Activated CD8-positive, alpha-beta T cell treated with anti-CD3 and anti-CD28 coated beads, Interleukin-2, amount 10 ng/mL, durations not matched to agents 7 days and 5 days (primary cell): ENCODE data around the gene WARS2. TPM values are rescaled to one million over a fixed set of nuclear protein-coding genes. Genes with fewer than 3 reads are reported as not detected.

Experiments
- ATAC-seq: fragments of 150-1000 bp; cut with Tn5 transposase; one replicate; pipeline ENCODE4 v1.10.0; 2021; ENCODE audit warnings: moderate library complexity
- CTCF ChIA-PET: fragments of 350-600 bp; sonication (Branson Sonifier 250); formaldehyde crosslinking; loops from one replicate; lab custom pipeline; 2021; ENCODE audit warnings: antibody characterized with exemption; lab: Charles Lee
- POLR2A ChIA-PET: fragments of 350-600 bp; sonication (Branson Sonifier 250); formaldehyde crosslinking; loops from one replicate; lab custom pipeline; 2021; ENCODE audit warnings: antibody characterized with exemption; lab: Charles Lee
- DNase-seq: peaks from one replicate; pipeline ENCODE4 v3.0.0-alpha.2; 2020
- H3K27ac Mint-ChIP-seq: one replicate; pipeline ENCODE4 v1.8.0; 2021; ENCODE audit warnings: mild to moderate bottlenecking, mixed read lengths
- H3K27me3 Mint-ChIP-seq: one replicate; pipeline ENCODE4 v1.8.0; 2021; ENCODE audit warnings: low read depth, mixed read lengths
- H3K36me3 Mint-ChIP-seq: one replicate; pipeline ENCODE4 v1.8.0; 2021; ENCODE audit warnings: low read depth, mixed read lengths
- H3K4me1 Mint-ChIP-seq: one replicate; pipeline ENCODE4 v1.8.0; 2021; ENCODE audit warnings: low read depth, mixed read lengths
- H3K4me3 Mint-ChIP-seq: one replicate; pipeline ENCODE4 v1.8.0; 2021; ENCODE audit warnings: mild to moderate bottlenecking, mixed read lengths
- H3K9me3 Mint-ChIP-seq: one replicate; pipeline ENCODE4 v1.8.0; 2022; ENCODE audit warnings: mixed read lengths; ENCODE audit not compliant: insufficient read depth
- total RNA-seq, 2 experiments: library from RNA; stranded (reverse); gene quantifications; one replicate each; pipeline ENCODE4 v1.2.3, GENCODE V29; 2021

WARS2 gene
- total RNA-seq, 2 experiments from 2014 or later, result 13.5 to 17.7 TPM

DNA sequence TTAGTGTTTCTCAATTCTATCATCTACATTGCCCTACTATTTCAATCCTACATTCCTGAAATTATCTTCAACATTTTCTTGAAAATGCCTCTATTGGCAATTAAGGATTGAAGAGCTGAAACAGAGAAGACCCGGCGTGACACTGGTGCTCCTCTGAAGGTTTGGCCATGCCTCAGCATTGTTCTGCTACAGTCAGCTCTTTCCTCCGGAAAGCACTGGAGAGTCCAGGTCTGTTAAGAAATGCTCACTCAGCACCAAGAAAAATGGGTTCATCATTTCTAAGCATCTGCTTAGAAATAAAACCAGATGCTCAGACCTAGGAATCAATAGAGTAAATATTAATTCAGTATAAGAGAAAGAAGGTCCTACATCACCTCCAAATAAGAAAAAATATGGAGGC, 58.8 kb downstream of the WARS2 start:
- CTCF ChIA-PET, result no interaction called here

DNA sequence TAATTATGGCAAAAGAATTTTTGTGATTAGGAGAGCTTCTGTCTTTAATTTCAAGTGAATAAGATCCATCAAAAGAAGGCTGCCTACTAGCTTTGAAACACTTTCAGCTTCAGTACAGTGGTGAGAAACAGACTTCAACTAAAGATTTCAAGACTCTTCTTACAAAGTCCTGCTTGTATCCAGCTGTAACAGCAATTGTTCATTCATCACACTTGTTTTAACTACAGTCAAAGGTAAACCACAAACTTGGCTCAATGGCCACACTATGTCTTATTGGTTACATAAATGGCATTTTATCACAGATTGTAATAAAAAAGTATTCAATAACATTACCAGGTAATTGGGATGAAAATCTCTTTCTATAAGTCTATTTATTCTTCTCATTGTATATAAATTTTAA, 59.2 kb downstream of the WARS2 start:
- Mint-ChIP-seq H3K4me1 (no peaks in the 10 kb centered on the region), H3K27me3 (no peaks in the 10 kb centered on the region), H3K27ac (no peak overlapping the region), H3K4me3 (no peak overlapping the region), H3K9me3 (peaks cover 17% of the 10 kb centered on the region), H3K36me3 (no peaks in the 10 kb centered on the region)
- CTCF ChIA-PET, result no interaction called here
- DNase-seq, result no peak
- POLR2A ChIA-PET, result no interaction called here
- no peak for ATAC-seq

More for the DNA sequence above, 58.8 kb downstream of the WARS2 start:
- Mint-ChIP-seq H3K4me3 (no peak overlapping the region), H3K9me3 (peaks cover 17% of the 10 kb centered on the region), H3K36me3 (no peaks in the 10 kb centered on the region), H3K27me3 (no peaks in the 10 kb centered on the region), H3K27ac (no peak overlapping the region), H3K4me1 (no peaks in the 10 kb centered on the region)
- no peak for DNase-seq
- POLR2A ChIA-PET, result no interaction called here
- ATAC-seq, result no peak

DNA sequence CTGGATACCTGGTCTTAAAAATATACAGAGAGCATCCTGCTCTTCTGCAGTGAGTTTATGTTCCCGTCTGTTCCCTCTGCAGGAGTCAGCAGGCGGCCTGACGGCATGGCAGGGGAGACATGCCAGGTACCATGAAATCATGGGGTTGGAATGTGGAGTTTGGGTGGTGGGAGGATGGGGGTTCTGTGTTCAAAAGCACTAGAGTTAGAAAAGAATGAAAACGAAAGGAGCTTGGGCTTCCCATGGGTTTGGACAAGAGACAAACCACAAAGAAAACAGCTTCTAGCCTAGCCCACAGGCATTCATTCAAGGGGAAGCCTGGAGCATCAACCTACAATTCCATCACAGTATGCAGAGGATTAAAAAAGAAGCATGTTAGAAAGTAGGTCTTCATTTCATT, 59.9 kb downstream of the WARS2 start:
- H3K4me1 Mint-ChIP-seq, result no peaks in the 10 kb centered on the region
- no peak overlapping the region for H3K4me3 Mint-ChIP-seq
- CTCF ChIA-PET, result no interaction called here

DNA sequence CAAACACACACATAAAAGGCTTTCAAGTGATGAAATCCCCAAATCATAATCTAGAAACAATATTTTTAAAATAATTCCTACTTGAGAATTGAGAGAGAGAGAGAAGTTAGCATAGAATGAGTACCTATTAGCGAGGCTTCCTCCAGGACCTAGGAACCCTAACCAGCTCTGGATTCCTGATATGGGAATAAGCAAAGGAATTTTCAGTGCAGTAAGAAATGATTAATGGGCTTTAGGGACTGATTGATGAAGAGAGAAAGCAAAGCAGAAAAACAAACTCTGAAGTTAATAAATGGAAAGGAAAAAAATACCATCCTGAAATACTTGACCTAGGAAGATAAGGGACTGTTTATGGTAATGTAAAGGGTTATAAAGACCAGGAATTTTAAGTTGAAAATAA, 60.6 kb downstream of the WARS2 start:
- no peaks in the 10 kb centered on the region for H3K27me3 Mint-ChIP-seq
- no peaks in the 10 kb centered on the region for H3K4me1 Mint-ChIP-seq
- peaks cover 5% of the 10 kb centered on the region for H3K36me3 Mint-ChIP-seq
- DNase-seq (no peak), ATAC-seq (no peak)
- ChIA-PET POLR2A (no interaction called here), CTCF (no interaction called here)
- H3K27ac Mint-ChIP-seq, result no peak overlapping the region
- H3K4me3 Mint-ChIP-seq, result no peak overlapping the region
- H3K9me3 Mint-ChIP-seq, result peaks cover 10% of the 10 kb centered on the region

More for the DNA sequence above, 59.9 kb downstream of the WARS2 start:
- DNase-seq, result no peak
- no peak for ATAC-seq
- Mint-ChIP-seq H3K36me3 (peaks cover 5% of the 10 kb centered on the region), H3K9me3 (peaks cover 16% of the 10 kb centered on the region), H3K27me3 (no peaks in the 10 kb centered on the region), H3K27ac (no peak overlapping the region)
- POLR2A ChIA-PET, result no interaction called here

DNA sequence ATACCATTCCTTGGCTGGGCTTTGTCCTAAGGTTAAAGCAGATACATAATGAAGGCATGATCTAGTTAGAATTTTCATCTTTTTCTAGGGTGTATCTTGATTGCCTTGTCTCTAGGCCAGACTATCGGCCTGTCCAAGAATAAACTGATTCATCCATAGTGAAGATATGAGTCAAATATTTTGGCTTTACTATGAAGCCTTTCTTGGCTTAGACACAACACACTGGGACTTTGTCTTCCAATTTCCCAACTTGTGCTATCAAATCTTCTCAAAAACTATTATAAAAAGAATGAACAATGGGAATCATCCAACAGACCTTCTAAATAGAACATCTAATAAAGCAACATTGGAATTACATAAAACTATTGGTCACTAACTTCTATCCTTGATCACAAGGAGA, 64.8 kb downstream of the WARS2 start:
- H3K36me3 Mint-ChIP-seq, result peaks cover 12% of the 10 kb centered on the region
- no peaks in the 10 kb centered on the region for H3K27me3 Mint-ChIP-seq
- ATAC-seq, result no peak
- POLR2A ChIA-PET, result no interaction called here
- no peak overlapping the region for H3K4me3 Mint-ChIP-seq
- peaks cover 13% of the 10 kb centered on the region for H3K9me3 Mint-ChIP-seq
- H3K27ac Mint-ChIP-seq, result no peak overlapping the region
- no peaks in the 10 kb centered on the region for H3K4me1 Mint-ChIP-seq
- CTCF ChIA-PET, result no interaction called here
- no peak for DNase-seq

DNA sequence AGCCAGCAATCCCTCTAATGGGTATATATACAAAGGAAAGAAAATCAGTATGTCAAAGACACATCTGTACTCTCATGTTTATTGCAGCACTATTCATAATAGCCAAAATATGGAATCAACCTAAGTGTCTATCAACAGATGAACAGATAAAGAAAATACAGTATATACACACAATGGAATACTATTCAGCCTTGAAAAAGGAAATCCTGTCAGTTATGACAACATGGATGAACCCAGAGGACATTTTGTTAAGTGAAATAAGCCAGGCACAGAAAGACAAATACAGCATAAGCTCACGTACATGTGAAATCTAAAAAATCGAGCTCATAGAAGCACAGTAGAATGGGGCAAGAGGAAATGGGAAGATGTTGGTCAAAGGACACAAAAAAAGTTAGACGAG, 69.1 kb downstream of the WARS2 start:
- ChIA-PET POLR2A (no interaction called here), CTCF (no interaction called here)
- Mint-ChIP-seq H3K4me3 (no peak overlapping the region), H3K27me3 (no peaks in the 10 kb centered on the region), H3K27ac (no peak overlapping the region), H3K36me3 (peaks cover 12% of the 10 kb centered on the region), H3K4me1 (peaks cover 5% of the 10 kb centered on the region), H3K9me3 (peaks cover 3% of the 10 kb centered on the region)
- DNase-seq, result no peak
- no peak for ATAC-seq

DNA sequence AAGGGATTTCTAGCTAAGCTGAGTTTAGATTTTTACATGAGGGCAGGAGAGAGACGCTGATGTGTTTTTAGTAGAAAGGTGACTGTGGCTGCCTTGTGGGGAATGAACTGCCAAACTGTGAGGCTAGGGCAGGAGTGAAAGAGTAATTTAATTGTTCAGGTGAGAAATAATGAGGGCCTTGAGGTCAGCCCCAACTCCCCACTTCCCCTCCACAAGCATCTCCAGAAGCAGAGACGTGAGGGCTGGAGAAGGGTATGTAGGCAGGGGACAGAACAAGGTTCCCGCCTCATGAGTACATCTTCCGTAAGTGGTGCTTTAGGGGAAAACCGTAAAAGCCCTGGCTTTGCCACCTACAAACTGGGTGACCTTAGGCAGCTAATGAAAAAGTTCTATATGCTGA, 70.8 kb downstream of the WARS2 start:
- Mint-ChIP-seq H3K9me3 (peaks cover 3% of the 10 kb centered on the region), H3K4me3 (no peak overlapping the region), H3K27ac (no peak overlapping the region), H3K4me1 (peaks cover 5% of the 10 kb centered on the region), H3K27me3 (no peaks in the 10 kb centered on the region), H3K36me3 (peaks cover 6% of the 10 kb centered on the region)
- DNase-seq, result no peak
- ATAC-seq, result no peak
- POLR2A ChIA-PET, result no interaction called here
- CTCF ChIA-PET, result no interaction called here

DNA sequence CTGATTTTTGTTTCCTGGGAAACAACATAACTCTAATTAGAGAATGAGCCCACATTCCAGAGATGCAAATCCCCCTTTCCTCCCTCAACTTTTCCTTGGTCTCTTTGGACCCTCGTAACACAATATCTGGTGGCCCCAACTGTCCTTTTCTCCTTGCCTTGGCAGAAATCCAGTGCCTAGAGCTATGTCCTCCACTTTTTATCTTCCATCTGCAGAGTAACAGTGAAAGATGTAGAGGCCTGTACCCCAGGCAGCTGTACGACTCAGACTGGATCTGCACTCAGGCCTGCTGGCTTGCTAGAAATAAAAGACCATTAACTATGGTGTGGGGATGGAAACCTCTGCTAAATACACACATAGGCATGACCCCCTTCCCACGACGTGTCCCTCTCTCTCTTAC, 72.0 kb downstream of the WARS2 start:
- H3K27me3 Mint-ChIP-seq, result no peaks in the 10 kb centered on the region
- ChIA-PET CTCF (no interaction called here), POLR2A (no interaction called here)
- peaks cover 3% of the 10 kb centered on the region for H3K9me3 Mint-ChIP-seq
- peaks cover 5% of the 10 kb centered on the region for H3K4me1 Mint-ChIP-seq
- ATAC-seq, result no peak
- H3K27ac Mint-ChIP-seq, result no peak overlapping the region
- DNase-seq, result no peak
- no peak overlapping the region for H3K4me3 Mint-ChIP-seq
- peaks cover 7% of the 10 kb centered on the region for H3K36me3 Mint-ChIP-seq

DNA sequence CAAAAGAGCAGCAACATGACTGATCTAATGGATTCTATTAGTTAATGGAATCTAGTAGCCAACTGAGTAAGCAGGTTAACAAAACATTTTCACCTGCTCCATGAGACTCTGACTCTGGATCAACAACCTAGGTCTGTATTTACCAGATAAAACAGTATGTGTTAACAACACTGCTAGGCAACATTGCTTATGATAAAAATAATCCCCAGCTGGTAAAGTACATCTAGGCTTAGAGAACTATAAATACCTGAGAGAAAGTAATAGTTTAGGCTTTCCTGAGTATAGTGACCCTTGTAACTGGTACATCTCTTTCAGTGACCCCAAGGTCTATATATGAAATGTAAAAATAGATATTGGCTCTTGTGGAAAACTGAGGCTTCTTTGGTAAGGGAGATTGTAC, 78.8 kb downstream of the WARS2 start:
- POLR2A ChIA-PET, result no interaction called here
- Mint-ChIP-seq H3K27me3 (no peaks in the 10 kb centered on the region), H3K27ac (no peak overlapping the region), H3K36me3 (peaks cover 2% of the 10 kb centered on the region), H3K9me3 (no peaks in the 10 kb centered on the region), H3K4me1 (no peaks in the 10 kb centered on the region), H3K4me3 (no peak overlapping the region)
- CTCF ChIA-PET, result no interaction called here
- ATAC-seq (no peak), DNase-seq (no peak)

DNA sequence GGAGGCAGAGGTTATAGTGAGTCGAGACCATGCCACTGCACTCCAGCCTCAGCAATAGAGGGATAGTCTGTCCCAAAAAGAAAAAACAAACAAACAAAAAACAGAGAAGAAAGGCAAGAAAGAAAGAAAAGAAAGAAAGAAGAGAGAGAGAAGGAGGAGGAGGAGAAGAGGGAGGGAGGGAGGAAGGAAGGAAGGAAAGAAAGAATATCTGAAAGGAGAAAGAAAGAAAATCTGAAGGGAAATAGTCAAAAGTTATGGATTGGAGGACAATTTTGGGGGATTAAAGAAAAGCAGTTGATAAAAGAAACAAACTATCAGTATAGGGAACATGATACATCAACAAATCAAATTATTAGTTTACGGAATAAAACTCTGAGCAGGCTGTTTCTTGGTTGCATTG, 84.9 kb downstream of the WARS2 start:
- ATAC-seq (no peak), DNase-seq (no peak)
- no peaks in the 10 kb centered on the region for H3K9me3 Mint-ChIP-seq
- CTCF ChIA-PET, result no interaction called here
- H3K4me1 Mint-ChIP-seq, result no peaks in the 10 kb centered on the region
- H3K27me3 Mint-ChIP-seq, result no peaks in the 10 kb centered on the region
- no peak overlapping the region for H3K4me3 Mint-ChIP-seq
- no peaks in the 10 kb centered on the region for H3K36me3 Mint-ChIP-seq
- no peak overlapping the region for H3K27ac Mint-ChIP-seq
- POLR2A ChIA-PET, result no interaction called here

DNA sequence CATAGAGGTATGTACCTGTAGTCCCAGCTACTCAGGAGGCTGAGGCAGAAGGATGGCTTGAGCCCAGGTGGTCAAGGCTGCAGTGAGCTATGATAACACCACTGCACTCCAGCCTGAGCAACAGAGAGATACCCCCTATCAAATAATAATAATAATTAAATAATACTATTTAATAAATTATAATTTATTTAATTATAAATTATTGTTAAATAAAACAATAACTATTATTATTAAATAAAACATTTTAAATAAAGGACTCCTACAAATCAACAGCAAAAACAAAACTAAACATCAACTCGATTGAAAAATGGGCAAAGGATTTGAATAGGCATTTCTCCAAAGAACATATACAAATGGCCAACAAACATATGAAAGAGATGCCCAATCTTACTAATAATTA, 86.5 kb downstream of the WARS2 start:
- Mint-ChIP-seq H3K9me3 (no peaks in the 10 kb centered on the region), H3K27me3 (no peaks in the 10 kb centered on the region), H3K27ac (no peak overlapping the region), H3K4me1 (no peaks in the 10 kb centered on the region), H3K36me3 (no peaks in the 10 kb centered on the region), H3K4me3 (no peak overlapping the region)
- DNase-seq (no peak), ATAC-seq (no peak)
- ChIA-PET CTCF (interaction anchor here (1.2 kb wide), 1 partner anchor 14 kb away, joined by 3 read pairs; no protein-coding TSS in a partner anchor), POLR2A (no interaction called here)

DNA sequence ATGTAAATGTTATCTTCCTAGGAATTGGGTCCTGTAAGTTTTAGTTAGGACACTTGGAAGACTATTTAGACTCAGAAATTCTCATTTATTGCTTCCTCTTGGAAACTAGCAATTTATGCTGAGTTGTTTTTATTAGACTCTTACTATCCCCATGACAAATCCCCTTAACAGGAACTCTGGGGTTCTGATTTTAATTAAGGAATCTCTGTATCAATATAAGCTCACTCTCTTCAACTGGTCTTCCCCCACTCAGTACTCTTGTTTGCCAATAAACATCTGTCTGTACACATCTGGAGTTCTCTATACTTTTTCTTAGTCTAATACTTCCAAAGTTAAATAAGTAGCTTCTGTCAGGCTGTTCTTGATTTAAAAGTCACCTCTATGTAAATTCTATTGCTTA, 88.2 kb downstream of the WARS2 start:
- Mint-ChIP-seq H3K27me3 (no peaks in the 10 kb centered on the region), H3K36me3 (no peaks in the 10 kb centered on the region), H3K4me3 (no peak overlapping the region), H3K9me3 (no peaks in the 10 kb centered on the region), H3K4me1 (no peaks in the 10 kb centered on the region), H3K27ac (no peak overlapping the region)
- CTCF ChIA-PET, result no interaction called here
- DNase-seq, result no peak
- no peak for ATAC-seq
- POLR2A ChIA-PET, result no interaction called here

DNA sequence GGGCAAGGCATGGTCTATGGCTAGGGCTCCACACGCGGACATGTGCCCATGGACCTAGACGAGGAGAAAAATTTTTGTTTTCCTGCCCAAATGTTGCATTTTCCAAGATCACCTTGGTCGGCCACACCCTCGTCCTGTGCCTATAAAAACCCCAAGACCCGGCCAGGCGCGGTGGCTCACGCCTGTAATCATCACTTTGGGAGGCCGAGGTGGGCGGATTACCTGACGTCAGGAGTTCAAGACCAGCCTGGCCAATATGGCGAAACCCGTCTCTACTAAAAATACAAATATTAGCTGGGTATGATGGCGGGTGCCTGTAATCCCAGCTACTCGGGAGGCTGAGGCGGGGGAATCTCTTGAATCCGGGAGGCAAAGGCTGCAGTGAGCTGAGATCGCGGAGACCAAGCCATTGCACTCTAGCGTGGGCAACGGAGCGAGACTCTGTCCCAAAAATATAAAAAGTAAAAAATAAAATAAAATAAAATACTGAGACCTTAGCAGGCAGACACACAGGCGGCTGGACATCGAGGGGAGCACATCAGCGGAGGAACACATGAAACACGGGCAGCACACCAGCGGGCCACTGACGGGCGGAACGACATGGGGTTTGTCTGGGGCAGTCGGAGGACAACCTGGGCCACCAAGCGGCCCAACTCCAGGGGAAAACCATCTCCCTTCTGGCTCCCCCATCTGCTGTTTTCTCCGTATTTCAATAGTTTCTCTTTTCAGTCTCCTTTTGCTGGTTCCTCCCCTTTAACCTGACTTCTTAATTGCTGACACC, 91.6 kb downstream of the WARS2 start:
- H3K4me1 Mint-ChIP-seq, result no peaks in the 10 kb centered on the region
- no peaks in the 10 kb centered on the region for H3K36me3 Mint-ChIP-seq
- H3K27me3 Mint-ChIP-seq, result no peaks in the 10 kb centered on the region
- no peak overlapping the region for H3K4me3 Mint-ChIP-seq
- ATAC-seq (no peak), DNase-seq (no peak)
- ChIA-PET CTCF (no interaction called here), POLR2A (no interaction called here)
- no peaks in the 10 kb centered on the region for H3K9me3 Mint-ChIP-seq
- no peak overlapping the region for H3K27ac Mint-ChIP-seq
